Kasumi-1 (cell line): Measurements from ENCODE around the gene MYH6.

ENCODE experiments used
- DNase-seq, 2 experiments: peaks; one replicate each; lab custom pipeline; 2025; lab: John Stamatoyannopoulos, UW

The MYH6 gene

DNA sequence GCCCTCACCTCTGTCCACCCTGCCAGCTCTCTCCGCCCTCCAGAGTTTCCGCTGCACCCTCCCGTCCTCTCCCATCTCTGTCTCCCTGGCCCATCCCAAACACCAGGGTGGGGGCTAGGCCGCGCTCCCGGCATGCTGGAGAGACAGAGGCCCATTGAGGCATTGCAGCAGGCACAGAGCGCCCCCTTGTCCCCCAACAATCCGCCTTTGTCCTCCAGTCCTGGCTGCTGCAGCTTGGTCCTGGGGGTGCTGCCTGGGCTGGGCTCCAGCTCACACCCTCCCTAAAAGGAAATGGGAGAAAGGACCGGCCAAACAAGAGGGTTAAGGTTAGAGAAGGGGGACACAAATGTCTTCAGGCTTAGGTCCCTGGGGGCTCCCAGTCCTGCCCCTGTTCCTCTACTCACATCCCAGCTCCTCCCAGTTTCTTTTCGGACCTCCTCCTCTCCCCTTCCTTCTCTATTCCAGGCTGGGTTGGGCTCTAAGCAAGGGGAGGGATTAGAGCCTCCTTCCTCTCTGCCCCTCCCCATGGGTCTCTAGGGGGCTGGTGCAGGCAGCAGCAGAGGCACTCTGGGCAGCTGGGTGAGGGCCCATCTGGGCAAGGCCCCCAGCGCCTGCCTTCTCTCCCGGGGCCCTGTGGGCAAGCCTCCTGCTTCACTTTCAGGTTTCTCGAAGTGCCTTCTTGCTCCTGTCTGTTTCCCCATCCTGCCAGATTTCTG, 31.4 kb downstream of the MYH6 start, which contains the start of gene CMTM5:
Gene CMTM5 (plus strand): TSS at position 565 of the 716 bp plus-strand sequence. CDS start 206 bp downstream, outside the sequence.
- no peak for DNase-seq

DNA sequence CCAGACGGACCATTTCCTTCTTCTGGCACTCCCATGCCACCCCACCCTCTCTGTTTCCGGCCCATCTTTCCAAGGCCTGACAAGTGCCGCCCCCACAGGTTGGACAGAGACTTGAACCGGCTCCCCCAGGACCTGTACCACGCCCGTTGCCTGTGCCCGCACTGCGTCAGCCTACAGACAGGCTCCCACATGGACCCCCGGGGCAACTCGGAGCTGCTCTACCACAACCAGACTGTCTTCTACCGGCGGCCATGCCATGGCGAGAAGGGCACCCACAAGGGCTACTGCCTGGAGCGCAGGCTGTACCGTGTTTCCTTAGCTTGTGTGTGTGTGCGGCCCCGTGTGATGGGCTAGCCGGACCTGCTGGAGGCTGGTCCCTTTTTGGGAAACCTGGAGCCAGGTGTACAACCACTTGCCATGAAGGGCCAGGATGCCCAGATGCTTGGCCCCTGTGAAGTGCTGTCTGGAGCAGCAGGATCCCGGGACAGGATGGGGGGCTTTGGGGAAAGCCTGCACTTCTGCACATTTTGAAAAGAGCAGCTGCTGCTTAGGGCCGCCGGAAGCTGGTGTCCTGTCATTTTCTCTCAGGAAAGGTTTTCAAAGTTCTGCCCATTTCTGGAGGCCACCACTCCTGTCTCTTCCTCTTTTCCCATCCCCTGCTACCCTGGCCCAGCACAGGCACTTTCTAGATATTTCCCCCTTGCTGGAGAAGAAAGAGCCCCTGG, 32.4 kb downstream of the MYH6 start:
- no peak for DNase-seq

DNA sequence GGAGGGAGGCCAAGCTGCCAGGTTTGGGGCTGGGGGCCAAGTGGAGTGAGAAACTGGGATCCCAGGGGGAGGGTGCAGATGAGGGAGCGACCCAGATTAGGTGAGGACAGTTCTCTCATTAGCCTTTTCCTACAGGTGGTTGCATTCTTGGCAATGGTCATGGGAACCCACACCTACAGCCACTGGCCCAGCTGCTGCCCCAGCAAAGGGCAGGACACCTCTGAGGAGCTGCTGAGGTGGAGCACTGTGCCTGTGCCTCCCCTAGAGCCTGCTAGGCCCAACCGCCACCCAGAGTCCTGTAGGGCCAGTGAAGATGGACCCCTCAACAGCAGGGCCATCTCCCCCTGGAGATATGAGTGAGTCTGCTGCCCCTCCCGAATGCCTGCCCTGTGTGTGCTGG, 35.0 kb downstream of the MYH6 start:
- no peak for DNase-seq

DNA sequence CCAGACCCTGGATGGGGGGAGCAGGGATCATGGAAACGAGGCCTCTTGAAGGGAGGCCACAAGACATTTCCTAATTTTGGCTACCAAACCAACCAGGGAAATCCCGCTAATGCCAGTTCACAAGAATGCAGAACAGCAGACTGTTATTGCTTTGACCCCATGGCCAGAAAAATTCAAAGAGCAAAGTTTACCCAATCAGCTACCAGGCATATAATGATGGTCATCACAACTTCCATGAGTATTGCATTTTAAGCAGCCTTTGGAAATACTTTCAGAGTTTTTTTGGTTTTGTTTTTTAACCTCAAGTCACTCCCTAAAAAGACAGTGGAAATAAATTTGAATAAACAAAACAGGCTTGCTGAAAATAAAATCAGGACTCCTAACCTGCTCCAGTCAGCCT, 35.6 kb downstream of the MYH6 start, which contains the start of gene IL25:
Gene IL25 (plus strand): TSS at position 301 of the 400 bp plus-strand sequence.
- DNase-seq, result no peak

DNA sequence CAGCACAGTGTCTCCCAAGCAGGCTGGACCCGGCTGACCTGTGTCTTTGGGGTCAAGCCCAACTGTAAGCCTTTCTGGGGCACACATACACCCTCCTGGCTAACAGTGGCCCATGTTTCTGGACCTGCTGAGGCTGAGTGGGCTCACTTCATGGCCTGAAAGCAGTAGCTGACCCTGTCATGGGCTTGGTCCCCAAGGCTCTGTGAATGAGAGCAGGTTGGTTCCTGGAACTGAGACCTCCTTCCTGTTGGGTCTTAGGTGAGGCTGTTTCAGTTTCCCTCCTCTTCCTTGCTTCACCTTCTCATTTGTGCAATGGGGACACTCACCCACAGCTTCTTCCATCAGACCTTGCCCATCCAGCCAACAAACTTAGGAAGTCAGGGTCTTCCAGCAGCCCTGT, 36.2 kb downstream of the MYH6 start:
- no peak for DNase-seq

DNA sequence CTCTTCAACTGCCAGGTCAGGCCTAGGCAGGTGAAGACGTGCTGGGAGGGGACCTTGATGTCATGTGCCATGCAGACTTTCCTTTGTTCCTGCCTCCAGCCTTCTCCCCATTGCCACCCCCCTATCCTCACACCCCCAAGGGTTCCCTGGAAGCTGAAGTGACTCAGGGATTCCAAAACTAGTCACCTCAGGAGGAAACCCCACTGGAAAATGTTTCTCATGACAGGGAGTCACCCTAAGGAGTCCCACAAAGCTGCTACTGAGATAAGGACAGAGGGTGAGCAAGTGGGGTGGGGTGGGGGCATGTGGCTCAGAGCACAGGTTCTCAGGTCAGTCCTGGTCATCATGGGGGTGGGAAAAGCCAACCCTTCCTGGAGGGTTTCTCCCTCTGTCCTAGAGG, 37.9 kb downstream of the MYH6 start:
- DNase-seq, result no peak

DNA sequence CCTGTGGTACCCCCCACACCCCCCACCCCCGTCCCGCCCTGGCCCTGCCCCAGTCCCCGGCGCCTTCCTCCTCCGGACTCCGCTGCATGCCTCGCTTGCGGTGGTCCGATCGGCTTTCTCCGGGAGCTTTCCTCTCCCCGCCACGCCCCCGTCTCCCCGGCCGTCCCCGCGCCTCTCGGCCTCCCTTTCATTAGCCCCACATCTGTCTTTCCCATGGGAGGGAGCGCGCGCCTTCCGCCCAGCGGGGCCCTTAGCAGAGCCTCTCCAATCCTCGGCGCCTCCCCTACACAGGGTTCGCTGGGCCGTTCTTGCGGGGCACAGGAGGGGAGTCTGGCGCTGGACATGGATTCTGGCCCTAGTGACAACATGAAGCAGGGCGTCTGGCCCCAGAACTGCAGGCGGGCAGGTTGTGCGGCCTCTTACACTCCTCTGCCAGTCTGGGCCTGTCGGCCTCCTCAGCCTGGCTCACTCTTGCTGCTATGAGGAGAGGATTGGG, 41.6 kb downstream of the MYH6 start:
- DNase-seq, result no peak

DNA sequence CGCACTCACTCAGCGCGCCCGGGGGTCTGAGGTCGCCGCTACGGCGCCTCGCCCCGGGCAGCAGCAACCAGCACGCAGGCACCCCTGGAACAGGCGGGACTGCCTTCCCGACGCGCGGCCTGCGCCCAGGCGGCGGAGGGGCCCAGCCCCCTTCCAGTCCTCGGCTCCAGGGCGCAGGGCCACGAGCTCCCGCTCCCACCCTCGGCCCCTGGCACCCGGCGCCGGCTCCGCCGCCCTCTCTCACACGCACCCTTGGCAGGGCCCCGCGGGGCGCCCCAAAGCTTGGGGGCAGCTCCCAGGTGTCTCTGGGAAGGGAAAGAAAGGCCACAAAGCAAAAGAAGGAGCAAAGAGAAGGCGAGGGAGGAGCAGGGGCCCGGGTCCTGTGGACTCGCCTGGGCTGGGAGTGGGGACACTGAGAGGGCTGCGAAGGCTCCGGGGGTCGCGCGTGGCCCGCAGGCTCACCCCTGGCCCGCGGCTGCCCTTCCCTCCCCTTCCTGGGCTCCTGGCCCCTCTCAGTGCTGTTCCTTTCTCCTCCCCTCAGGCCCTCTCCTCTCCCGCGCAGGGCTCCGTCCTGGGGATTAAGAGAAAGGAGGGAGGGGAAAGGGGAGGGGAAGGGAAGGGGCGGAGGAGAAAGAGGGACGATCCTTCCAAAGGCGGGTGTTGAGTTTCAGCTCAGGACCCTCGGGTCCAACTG, 42.2 kb downstream of the MYH6 start:
- no peak for DNase-seq

DNA sequence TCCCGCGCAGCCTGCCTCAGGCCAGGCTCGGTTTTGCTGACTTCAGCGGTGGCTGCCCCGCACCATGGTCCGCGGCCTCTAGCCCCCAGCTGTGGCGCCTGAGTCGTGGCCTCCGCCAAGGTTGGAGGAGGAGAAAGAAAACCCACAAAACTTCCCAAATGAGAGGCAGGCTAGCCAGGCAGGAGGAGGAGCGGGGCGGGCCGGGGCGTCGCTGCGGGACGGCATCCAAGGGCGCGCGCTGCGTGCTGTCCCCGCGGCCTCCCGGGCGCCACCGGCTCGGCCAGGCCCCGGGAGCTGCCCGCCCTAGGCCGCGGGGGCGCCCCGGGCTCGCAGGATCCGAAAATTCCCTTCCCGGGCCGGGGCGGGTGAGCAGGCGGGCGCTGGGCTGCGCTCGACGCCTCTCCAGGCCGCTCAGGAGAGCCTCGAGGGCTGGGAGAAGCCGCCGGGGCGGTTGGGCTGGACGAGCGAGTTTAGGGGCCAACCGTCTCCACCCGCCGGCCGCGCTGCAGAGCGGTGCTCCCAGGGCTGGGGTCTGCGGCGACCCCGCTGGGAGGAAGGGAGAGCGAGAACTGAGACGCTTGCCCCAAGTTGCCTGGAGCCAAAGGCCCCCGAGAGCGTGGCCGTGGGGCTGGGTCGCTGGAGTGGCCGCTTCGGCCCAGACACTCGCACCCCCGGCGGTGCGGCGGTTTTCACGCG, 42.9 kb downstream of the MYH6 start, which contains the start of gene EFS:
Gene EFS (minus strand): TSS at position 137 of the 696 bp plus-strand sequence. CDS start 147 bp downstream, outside the sequence.
- no peak for DNase-seq

DNA sequence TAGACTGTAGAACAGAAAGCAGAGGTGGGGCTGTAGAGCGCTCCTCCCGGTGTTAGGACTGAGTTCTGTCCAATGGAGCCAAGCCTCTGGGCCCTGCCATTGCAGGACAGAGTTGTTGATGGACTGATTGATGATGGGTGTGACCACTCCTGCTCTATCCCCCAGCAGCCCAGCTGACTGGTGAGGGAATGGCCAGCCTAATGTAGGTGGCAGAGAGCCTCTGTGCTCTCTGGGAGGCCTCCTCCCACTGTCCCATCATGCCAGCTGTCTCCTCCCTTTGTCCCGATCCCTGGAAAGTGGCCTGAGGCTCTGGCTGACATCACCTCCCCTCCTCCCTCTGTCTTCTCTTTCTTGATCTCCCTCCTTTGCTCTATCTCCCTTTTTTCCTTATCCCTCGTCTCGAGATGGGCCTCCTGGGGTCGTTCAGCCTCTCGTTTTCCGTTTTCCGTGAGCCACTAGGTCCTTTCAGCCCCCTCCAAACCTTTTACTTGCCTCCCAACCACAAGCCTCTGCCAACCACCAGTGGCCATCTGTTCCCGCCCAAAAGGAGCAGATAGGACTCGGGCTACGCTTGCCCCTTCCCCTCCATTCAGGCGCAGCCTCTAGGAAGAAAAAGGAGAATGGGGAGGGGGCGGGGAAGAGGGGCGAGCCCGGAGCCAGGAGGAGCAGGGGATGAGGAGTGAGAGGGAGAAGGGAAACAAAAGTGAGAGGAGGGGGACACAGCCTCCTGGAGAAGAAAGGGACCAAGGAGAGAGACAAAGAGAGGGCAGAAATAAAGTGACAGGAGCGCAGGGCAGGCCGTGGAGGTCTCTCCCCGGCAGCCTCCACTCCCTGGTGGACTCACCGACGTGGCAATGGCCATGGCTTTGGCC, 43.7 kb downstream of the MYH6 start:
- no peak for DNase-seq

DNA sequence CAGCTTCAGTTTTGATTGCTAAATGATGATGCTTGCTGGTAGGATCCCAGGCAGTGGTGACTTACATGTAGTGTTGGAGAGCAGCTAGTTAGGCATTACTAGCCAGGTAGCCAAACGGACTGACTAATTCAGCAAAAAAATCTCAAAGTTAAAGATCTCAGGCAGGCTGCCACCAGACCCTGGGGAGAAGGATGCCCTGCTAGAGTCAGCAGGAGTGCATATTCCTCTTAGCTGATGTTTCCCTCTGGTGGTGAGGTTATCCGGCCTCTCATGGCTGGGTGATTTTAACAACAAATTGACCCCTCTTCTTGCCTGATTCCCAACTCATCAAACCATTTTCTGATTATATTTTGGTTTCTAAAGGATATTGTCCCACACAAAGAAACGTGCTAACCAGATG, 45.9 kb downstream of the MYH6 start:
- DNase-seq, result no peak

DNA sequence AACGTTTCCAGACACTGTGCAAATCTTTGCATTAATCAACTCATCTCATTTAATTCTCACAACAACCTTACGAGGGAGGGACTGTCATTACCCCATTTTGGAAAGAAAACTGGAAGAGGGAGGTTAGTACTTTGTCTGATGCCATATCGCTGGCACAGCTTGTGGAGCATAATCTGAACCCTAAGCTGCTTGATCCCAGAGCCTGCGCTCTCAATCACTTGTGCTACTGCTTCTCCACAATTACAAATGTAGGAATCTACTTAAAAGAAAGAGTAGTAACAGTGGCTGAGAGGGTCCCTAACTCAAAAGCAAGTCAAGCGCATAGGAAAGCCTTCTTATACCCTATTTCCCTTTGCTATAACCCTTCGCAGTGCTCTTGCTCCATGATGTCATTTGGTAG, 46.3 kb downstream of the MYH6 start:
- DNase-seq, result no peak

DNA sequence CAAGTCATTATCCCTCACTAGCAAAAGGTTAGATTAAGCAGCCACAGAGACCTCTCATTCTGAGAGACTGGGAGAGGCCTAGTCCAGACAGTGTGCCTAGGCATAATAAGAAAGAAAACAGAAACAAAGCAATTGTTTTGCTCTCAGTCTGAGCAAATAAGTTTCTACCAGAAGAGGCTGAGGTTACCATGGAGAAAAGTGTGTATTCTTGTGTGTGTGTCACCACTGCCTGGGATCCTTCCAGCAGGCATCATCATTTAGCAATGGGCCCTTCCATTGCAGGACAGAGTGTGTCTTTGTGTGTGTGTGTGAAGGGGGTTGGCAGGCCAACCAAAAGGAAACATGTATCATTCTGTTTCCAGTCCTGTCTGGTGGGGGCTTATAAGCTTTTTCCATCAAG, 46.8 kb downstream of the MYH6 start:
- no peak for DNase-seq

DNA sequence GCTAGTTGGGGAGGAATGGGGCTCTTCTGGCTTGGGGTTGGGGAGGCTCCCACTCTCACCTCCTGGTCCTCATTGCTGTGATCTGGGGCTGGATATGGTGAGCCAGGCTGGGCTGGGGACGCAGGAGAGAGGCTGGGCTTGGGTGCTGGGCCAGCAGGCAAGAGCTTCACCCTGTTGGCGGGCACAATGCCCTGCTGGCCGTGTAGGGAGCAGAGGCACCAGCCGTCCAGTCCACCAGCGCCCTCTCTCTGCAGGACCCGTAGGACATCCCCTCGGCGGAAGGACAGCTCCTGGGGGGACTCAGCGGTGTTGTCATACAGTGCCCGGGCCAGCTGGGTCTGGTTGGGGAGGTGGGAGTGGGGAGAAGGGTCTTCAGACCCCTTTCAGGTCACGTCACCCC, 47.6 kb downstream of the MYH6 start:
- DNase-seq, result no peak

DNA sequence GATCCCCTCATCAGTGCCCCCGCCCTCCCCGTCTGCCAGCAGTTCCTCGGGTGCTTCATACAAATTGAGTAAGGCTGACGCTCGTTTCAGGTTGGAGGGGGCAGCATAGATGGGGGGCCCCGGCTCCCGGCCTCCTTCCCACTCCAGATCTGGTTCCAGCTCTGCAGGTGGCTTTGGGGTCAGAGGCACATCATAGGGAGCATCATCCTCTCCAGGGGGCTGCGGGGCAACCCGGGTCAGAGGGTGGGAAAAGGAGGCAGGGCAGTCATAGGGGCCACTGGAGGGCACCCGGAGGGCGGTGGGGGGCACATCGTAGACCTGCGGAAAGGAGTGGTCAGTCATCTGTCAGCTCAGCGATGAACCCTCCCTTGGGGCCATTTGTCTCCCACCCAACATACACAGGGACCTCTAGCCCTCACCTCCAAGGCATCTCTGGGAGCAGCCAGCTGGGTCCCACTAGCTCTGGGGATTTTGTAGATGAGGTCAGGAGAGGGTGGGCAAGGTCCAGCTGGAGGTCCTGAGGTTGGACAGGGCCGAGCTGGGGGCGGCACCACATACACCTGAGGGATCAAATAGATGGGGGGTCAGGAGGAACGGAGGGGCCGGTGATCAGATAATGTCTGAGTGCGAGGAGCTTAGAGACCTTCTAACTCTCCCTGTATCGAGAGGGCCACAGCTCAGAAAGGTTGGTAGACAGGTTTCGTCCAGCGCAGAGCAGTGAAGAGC, 48.2 kb downstream of the MYH6 start:
- DNase-seq, result no peak

DNA sequence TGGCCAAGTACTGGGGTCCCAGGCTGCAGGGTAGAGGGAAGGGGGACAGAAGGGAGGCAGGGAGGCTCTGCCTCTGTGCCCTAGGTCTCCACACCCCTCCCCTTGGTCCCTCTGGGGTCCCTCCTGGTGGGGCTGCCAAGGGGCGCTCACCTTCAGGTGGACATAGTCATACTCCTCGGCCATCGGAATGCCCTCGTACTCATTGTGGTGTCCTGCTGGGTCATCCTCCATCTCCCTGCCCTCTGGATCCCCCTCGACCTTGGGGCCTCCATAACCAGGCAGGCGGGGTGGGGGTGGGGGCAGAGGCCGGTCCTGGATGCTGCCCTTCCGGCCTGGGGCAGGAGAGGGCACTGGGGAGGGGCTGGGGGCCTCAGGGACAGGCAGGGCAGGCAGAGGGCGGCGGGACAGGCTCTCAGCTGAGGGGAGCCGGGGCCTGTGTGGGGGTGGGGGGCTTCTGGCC, 48.9 kb downstream of the MYH6 start:
- DNase-seq, result no peak

DNA sequence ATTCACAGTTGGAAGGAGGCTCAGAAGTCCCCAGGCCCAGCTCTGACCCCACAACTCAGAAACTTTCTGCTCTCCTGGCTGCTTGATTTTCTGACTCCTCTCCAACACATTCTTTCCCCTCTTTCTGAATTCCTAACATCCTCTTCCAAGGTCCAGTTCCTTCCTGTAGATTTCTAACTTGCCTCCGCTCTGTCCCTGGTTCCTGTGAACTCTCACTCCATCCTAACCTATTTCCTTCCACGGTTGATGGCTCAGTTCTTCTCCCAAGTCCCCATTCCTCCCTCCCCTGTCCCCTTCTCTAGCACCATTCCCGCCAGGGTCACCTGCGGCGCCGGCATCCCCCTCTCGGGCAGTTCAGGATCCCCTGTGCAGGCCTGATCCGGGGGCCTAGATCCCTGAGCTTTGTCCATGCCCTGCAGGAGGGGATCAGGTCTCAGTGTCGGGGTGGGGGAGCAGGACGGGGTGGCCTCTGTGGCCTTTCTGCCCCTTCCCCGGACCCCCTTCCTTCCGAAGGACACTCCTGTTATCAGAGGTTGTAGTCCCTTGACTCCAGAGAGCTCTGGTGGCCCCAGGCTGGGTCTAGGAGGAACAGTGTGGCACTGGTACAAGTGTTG, 49.4 kb downstream of the MYH6 start:
- no peak for DNase-seq

DNA sequence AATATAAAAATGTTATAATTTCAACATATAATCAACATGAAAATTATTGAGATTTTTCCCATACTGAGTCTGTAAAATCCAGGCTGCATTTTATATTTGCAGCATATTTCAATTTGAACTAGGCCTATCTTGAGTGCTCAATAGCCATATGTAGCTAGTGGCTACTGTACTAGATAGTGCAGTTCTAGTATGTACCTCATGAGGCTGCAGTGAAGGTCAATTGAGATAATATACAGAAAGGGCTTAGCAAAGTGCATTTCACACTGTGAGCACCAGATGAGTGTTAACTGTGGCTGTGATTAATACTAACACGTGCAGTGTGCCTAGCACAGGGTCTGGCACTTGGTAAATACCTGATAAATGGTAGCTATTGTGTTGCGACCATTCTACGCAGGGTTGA, 50.0 kb downstream of the MYH6 start:
- no peak for DNase-seq

DNA sequence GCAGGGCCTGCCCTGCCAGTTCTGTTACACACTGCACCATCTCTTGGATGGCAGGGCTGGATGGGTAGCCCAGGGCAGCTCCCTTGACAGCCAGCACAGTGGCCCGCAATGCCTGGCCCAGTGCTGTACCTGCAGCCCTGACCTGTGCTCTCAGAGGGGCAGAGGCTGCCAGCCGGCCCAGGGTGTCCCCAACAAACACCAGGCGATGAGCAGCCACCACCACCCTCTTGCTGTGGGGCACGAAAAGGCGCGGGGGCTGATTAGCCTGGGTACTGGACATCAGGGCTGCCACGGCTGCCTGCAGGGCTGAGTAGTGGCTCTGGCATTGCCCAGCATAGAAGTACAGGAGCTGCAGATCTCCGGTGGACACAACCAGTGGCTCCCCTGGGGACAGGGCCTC, 50.8 kb downstream of the MYH6 start:
- no peak for DNase-seq

DNA sequence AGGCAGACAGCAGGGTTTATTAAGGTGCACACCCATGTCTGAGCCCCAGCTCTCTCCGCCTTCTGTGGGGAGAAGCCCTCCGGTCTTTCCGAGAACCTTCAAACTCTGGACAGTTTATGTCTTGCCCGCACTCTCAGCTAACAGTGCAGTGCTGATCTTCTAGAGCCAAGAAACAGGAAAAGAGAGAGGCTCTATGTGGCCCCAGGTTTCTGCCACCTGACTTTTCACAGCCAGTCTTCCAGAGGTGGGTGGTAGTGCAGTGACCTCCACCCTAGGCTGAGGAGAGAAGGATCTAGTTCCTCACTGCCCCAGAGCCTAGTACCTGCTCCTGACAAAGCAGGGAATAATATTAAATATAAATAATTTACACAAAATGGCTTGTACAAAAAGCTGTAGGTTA, 51.4 kb downstream of the MYH6 start:
- DNase-seq, result no peak
